Raji (cell line): Measurements from ENCODE around the gene MAGEL2.

Experiments
- POLR2A ChIP-seq: IDR thresholded peaks from 2 replicates; pipeline ENCODE4 v1.6.1; 2011; ENCODE audit warnings: low read depth, low read length, control low read depth; ENCODE audit not compliant: insufficient read depth

The MAGEL2 gene

GRCh38 chr15:23634181-23634580 lies 13.5 kb downstream of the MAGEL2 start:
- no peak for TF ChIP-seq POLR2A

GRCh38 chr15:23629234-23629805 lies 18.3 kb downstream of the MAGEL2 start:
- TF ChIP-seq POLR2A = no peak

GRCh38 chr15:23628612-23629233 lies 18.9 kb downstream of the MAGEL2 start:
- TF ChIP-seq POLR2A = no peak

GRCh38 chr15:23616536-23616935 lies 31.1 kb downstream of the MAGEL2 start:
- no peak for TF ChIP-seq POLR2A

- no peak for TF ChIP-seq POLR2A
Observed at GRCh38 chr15:23606226-23606625, 41.4 kb downstream of the MAGEL2 start.

- TF ChIP-seq POLR2A = no peak
Observed at GRCh38 chr15:23602124-23602523, 45.5 kb downstream of the MAGEL2 start.

GRCh38 chr15:23599053-23599452 lies 48.6 kb downstream of the MAGEL2 start:
- no peak for TF ChIP-seq POLR2A

GRCh38 chr15:23596736-23597135 lies 50.9 kb downstream of the MAGEL2 start:
- TF ChIP-seq POLR2A = no peak

- TF ChIP-seq POLR2A = no peak
Observed at GRCh38 chr15:23595368-23595767, 52.3 kb downstream of the MAGEL2 start.

- no peak for TF ChIP-seq POLR2A
Observed at GRCh38 chr15:23594252-23594770, 53.4 kb downstream of the MAGEL2 start.
